OCI-LY1 (cell line): ENCODE data around the gene CHEK1.

Source experiments
- CTCF ChIP-seq: fragments of 200-600 bp; sonication (generic), shearing (Covaris generic); IDR thresholded peaks from 2 replicates; pipeline ENCODE4 v1.5.1; 2017; ENCODE audit warnings: mild to moderate bottlenecking, antibody characterized with exemption, low read length, moderate library complexity, mixed read lengths
- EZH2 ChIP-seq: fragments of 200-600 bp; sonication (generic), shearing (Covaris generic); IDR thresholded peaks from 2 replicates; pipeline ENCODE4 v1.8.0; 2017; ENCODE audit warnings: borderline replicate concordance, mixed run types, mild to moderate bottlenecking, antibody characterized with exemption, low read length, moderate library complexity, mixed read lengths

DNA sequence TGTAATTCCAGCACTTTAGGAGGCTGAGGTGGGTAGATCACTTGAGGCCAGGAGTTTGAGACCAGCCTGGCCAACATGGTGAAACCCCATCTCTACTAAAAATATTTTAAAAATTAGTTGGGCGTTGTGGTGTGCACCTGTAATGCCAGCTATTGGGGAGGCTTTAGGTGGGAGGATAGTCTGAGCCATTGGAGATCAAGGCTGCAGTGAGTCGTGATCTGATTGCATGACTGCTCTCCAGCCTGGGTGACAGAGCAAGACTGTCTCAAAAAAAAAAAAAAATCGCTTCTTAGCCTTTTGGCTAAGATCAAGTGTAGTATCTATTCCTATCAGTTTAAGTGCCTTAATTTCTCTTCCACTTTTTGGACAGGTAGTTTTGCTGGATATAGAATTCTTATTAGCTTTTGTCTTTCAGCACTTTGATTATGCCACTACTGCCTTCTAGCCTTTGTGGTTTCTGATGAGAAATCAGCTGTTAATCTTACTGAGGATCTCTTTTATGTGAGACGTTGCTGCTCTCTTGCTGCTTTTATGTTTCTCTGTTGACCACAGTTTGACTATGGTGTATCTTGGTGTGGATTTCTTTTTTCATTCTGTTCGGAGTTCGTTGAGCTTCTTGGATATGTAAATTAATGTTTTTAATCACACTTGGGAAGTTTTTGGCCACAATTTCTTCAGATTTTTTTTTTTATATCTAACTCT, 24.7 kb downstream of the CHEK1 start:
- no peak for TF ChIP-seq CTCF
- TF ChIP-seq EZH2, result no peak
